Panc1 (cell line): Measurements from ENCODE around the gene MYH11. TPM values are rescaled to one million over a fixed set of nuclear protein-coding genes. Genes with fewer than 3 reads are reported as not detected.
A peak's percentile ranks its signal among the peaks of the same experiment; 100 is the strongest.

Experiments
- ATAC-seq: fragments of 200-7000 bp; cut with Tn5 transposase; 2 replicates; pipeline ENCODE4 v1.9.1; 2020; ENCODE audit warnings: mild to moderate bottlenecking, moderate library complexity
- BruUV-seq: library from RNA; stranded (reverse); fragments of 400-500 nt; replicated peaks from 2 replicates; lab custom pipeline; 2021; lab: Mats Ljungman, UMichigan
- CTCF ChIA-PET: fragments of 300-600 bp; sonication (Branson Sonifier 250); formaldehyde crosslinking; loops from one replicate; lab custom pipeline; 2022; ENCODE audit warnings: antibody characterized with exemption; lab: Charles Lee
- POLR2A ChIA-PET: fragments of 300-600 bp; sonication (Branson Sonifier 250); formaldehyde crosslinking; loops from one replicate; lab custom pipeline; 2022; ENCODE audit warnings: antibody characterized with exemption; lab: Charles Lee
- DNase-seq: peaks from one replicate; pipeline ENCODE4 v3.0.0-alpha.2; 2010; ENCODE audit warnings: low read depth, low spot score
- H3K27ac ChIP-seq: 2 replicates; pipeline ENCODE4 v1.5.1; 2011; ENCODE audit warnings: mild to moderate bottlenecking, low read length, inconsistent platforms
- H3K27me3 ChIP-seq: fragments of 200-500 bp; sonication (Bioruptor generic); 2 replicates; pipeline ENCODE4 v1.6.0; 2014; ENCODE audit warnings: low read length, inconsistent platforms; ENCODE audit not compliant: control insufficient read depth, insufficient read depth
- H3K36me3 ChIP-seq: fragments of 200-500 bp; sonication (Bioruptor generic); 2 replicates; pipeline ENCODE4 v1.5.1; 2014; ENCODE audit warnings: inconsistent platforms, mild to moderate bottlenecking, low read length, moderate library complexity; ENCODE audit not compliant: control insufficient read depth, insufficient read depth
- H3K4me1 ChIP-seq: 2 replicates; pipeline ENCODE4 v1.5.1; 2011; ENCODE audit warnings: inconsistent platforms, mild to moderate bottlenecking, low read length, moderate library complexity; ENCODE audit not compliant: control insufficient read depth, insufficient read depth
- H3K4me3 ChIP-seq, 2 experiments: 2 replicates each; pipeline ENCODE4 v1.5.1; 2011 to 2012; ENCODE audit warnings: low read depth in 2 of 2, low read length in 2 of 2, mild to moderate bottlenecking in 2 of 2, inconsistent platforms in 1 of 2, moderate library complexity in 1 of 2
- H3K9me3 ChIP-seq: fragments of 200-500 bp; sonication (Bioruptor generic); 2 replicates; pipeline ENCODE4 v1.5.1; 2014; ENCODE audit warnings: low read depth, mild to moderate bottlenecking, inconsistent platforms, low read length, moderate library complexity; ENCODE audit not compliant: control insufficient read depth, insufficient read depth
- POLR2AphosphoS5 ChIP-seq: IDR thresholded peaks from 2 replicates; pipeline ENCODE4 v1.6.1; 2012; ENCODE audit warnings: mild to moderate bottlenecking, low read depth, low read length, moderate library complexity
- REST ChIP-seq, 2 experiments: IDR thresholded peaks; 2 replicates each; pipeline ENCODE4 v1.6.1; 2011 to 2012; ENCODE audit warnings: low read depth in 2 of 2, control low read depth in 1 of 2, low read length in 1 of 2, mild to moderate bottlenecking in 1 of 2, moderate library complexity in 1 of 2; ENCODE audit not compliant: insufficient read depth in 1 of 2
- SIN3A ChIP-seq: IDR thresholded peaks from 2 replicates; pipeline ENCODE4 v1.6.1; 2012; ENCODE audit warnings: low read depth, mild to moderate bottlenecking, low read length, moderate library complexity, borderline replicate concordance; ENCODE audit not compliant: insufficient read depth
- TCF7L2 ChIP-seq: IDR thresholded peaks from 2 replicates; pipeline ENCODE4 v1.6.1; 2011; ENCODE audit warnings: mild to moderate bottlenecking, low read depth, low read length, inconsistent platforms
- in situ Hi-C: cut with HindIII; loops from 2 replicates; pipeline ENCODE4 v1.10.0; 2016; ENCODE audit warnings: low sequenced_read_pairs, low pct_unique_long_range_greater_than_20kb
- intact Hi-C: fragments of 100-400 bp; cut with micrococcal nuclease; formaldehyde crosslinking; loops from one replicate; pipeline ENCODE4 v1.10.0; 2022; ENCODE audit not compliant: unreplicated experiment
- total RNA-seq: library from RNA; stranded (reverse); gene quantifications from one replicate; pipeline ENCODE4 v1.2.1, GENCODE V29; 2021; ENCODE audit not compliant: unreplicated experiment
- TF ChIP-seq, protein P1 (sequence below): fragments of 450-650 bp; IDR thresholded peaks from 2 replicates; pipeline ENCODE4 v1.5.1; 2017; ENCODE audit warnings: mild to moderate bottlenecking

The MYH11 gene
- total RNA-seq, 1 experiment from 2014 or later, result 0.51 TPM

GRCh38 chr16:15885560-15886001, 28.8 kb upstream of the MYH11 start:
- POLR2A ChIA-PET, result no interaction called here
- CTCF ChIA-PET, result no interaction called here
- H3K9me3 ChIP-seq, result no peaks in the 10 kb centered on the region
- intact Hi-C loops (no loop called here), in situ Hi-C loops (no loop called here)
- TF ChIP-seq, protein P1, sequence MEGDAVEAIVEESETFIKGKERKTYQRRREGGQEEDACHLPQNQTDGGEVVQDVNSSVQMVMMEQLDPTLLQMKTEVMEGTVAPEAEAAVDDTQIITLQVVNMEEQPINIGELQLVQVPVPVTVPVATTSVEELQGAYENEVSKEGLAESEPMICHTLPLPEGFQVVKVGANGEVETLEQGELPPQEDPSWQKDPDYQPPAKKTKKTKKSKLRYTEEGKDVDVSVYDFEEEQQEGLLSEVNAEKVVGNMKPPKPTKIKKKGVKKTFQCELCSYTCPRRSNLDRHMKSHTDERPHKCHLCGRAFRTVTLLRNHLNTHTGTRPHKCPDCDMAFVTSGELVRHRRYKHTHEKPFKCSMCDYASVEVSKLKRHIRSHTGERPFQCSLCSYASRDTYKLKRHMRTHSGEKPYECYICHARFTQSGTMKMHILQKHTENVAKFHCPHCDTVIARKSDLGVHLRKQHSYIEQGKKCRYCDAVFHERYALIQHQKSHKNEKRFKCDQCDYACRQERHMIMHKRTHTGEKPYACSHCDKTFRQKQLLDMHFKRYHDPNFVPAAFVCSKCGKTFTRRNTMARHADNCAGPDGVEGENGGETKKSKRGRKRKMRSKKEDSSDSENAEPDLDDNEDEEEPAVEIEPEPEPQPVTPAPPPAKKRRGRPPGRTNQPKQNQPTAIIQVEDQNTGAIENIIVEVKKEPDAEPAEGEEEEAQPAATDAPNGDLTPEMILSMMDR, result no peak
- TF ChIP-seq SIN3A, result no peak
- no peak for TF ChIP-seq TCF7L2
- no peak for TF ChIP-seq POLR2AphosphoS5
- no peak for TF ChIP-seq REST (IDR thresholded peaks at IDR 0.05; ENCODE audit: insufficient read depth in 1 of 2, low read depth in 2 of 2, low read length in 1 of 2)
- H3K27me3 ChIP-seq, result no peaks in the 10 kb centered on the region
- peaks cover 35% of the 10 kb centered on the region for H3K4me1 ChIP-seq
- ATAC-seq, result no peak
- H3K4me3 ChIP-seq, result no peak overlapping the region
- H3K27ac ChIP-seq, result peak overlapping the region; percentile 99
- H3K36me3 ChIP-seq, result peaks cover 16% of the 10 kb centered on the region
- no peak for DNase-seq
- no TSS peak for BruUV-seq

GRCh38 chr16:15882563-15882962, 25.7 kb upstream of the MYH11 start:
- no peak overlapping the region for H3K27ac ChIP-seq
- in situ Hi-C loops, result no loop called here
- POLR2A ChIA-PET, result interaction anchor here (0.7 kb wide), 1 partner anchor 54 kb away, joined by 5 read pairs; no protein-coding TSS in a partner anchor

More at GRCh38 chr16:15882563-15882962, 25.7 kb upstream of the MYH11 start:
- DNase-seq (no peak), ATAC-seq (no peak)
- Histone ChIP-seq H3K27me3 (no peaks in the 10 kb centered on the region), H3K4me3 (no peak overlapping the region), H3K4me1 (peaks cover 42% of the 10 kb centered on the region), H3K36me3 (peaks cover 26% of the 10 kb centered on the region), H3K9me3 (no peaks in the 10 kb centered on the region)
- intact Hi-C loops, result no loop called here
- TF ChIP-seq REST (IDR thresholded peaks at IDR 0.05; ENCODE audit: insufficient read depth in 1 of 2, low read depth in 2 of 2, low read length in 1 of 2) (no peak), TCF7L2 (no peak), POLR2AphosphoS5 (no peak), SIN3A (no peak)
- TF ChIP-seq, protein P1, result no peak
- CTCF ChIA-PET, result no interaction called here
- BruUV-seq, result no TSS peak
